LNCAP (cell line): Measurements from ENCODE around the gene IGSF11.

Experiments
- TF ChIP-seq, protein P1 (sequence below): fragments of 450-650 bp; IDR thresholded peaks from 2 replicates; pipeline ENCODE4 v1.5.1; 2017; ENCODE audit warnings: mild to moderate bottlenecking

IGSF11 gene

GRCh38 chr3:118850687-118851086, 184.0 kb downstream of the IGSF11 start:
- TF ChIP-seq, protein P1, sequence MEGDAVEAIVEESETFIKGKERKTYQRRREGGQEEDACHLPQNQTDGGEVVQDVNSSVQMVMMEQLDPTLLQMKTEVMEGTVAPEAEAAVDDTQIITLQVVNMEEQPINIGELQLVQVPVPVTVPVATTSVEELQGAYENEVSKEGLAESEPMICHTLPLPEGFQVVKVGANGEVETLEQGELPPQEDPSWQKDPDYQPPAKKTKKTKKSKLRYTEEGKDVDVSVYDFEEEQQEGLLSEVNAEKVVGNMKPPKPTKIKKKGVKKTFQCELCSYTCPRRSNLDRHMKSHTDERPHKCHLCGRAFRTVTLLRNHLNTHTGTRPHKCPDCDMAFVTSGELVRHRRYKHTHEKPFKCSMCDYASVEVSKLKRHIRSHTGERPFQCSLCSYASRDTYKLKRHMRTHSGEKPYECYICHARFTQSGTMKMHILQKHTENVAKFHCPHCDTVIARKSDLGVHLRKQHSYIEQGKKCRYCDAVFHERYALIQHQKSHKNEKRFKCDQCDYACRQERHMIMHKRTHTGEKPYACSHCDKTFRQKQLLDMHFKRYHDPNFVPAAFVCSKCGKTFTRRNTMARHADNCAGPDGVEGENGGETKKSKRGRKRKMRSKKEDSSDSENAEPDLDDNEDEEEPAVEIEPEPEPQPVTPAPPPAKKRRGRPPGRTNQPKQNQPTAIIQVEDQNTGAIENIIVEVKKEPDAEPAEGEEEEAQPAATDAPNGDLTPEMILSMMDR = no peak
